Measurements from ENCODE around the gene PROZ. TPM values are rescaled to one million over a fixed set of nuclear protein-coding genes. Genes with fewer than 3 reads are reported as not detected.

The PROZ gene
- total RNA-seq, 2 experiments from 2014 or later = not detected

- ATAC-seq (ENCODE audit: poor library complexity) (no peak), DNase-seq (no peak)
- no peaks in the 10 kb centered on the region for H3K27me3 ChIP-seq (ENCODE audit: control insufficient read depth in 1 of 2, insufficient read depth in 2 of 2, low read length in 2 of 2)
- H3K4me1 Mint-ChIP-seq (ENCODE audit: low read depth) = peaks cover 22% of the 10 kb centered on the region
- no peak overlapping the region for H3K4me3 ChIP-seq (ENCODE audit: low read length)
- H3K36me3 Mint-ChIP-seq (ENCODE audit: low read depth) = peaks cover 34% of the 10 kb centered on the region
- ChIA-PET POLR2A (interaction anchor here (1.2 kb wide), 1 partner anchor 12 kb away, joined by 4 read pairs; no protein-coding TSS in a partner anchor), CTCF (no interaction called here)
- peak overlapping the region; percentile 20 for H3K27ac Mint-ChIP-seq
- no peak overlapping the region for H3K27ac ChIP-seq (ENCODE audit: low read depth in 1 of 2, low read length in 2 of 2)
- intact Hi-C loops (cut with DNase I, micrococcal nuclease) = no loop called here
- H3K27me3 Mint-ChIP-seq = no peaks in the 10 kb centered on the region
- peaks cover 4% of the 10 kb centered on the region for H3K9me3 Mint-ChIP-seq
- peaks cover 0 to 7% of the 10 kb centered on the region in 2 experiments for H3K9me3 ChIP-seq (ENCODE audit: control insufficient read depth in 1 of 2, insufficient read depth in 1 of 2, low read length in 2 of 2)
- peaks cover 27% of the 10 kb centered on the region for H3K36me3 ChIP-seq (ENCODE audit: insufficient read depth, low read length)
- TF ChIP-seq, protein P1, sequence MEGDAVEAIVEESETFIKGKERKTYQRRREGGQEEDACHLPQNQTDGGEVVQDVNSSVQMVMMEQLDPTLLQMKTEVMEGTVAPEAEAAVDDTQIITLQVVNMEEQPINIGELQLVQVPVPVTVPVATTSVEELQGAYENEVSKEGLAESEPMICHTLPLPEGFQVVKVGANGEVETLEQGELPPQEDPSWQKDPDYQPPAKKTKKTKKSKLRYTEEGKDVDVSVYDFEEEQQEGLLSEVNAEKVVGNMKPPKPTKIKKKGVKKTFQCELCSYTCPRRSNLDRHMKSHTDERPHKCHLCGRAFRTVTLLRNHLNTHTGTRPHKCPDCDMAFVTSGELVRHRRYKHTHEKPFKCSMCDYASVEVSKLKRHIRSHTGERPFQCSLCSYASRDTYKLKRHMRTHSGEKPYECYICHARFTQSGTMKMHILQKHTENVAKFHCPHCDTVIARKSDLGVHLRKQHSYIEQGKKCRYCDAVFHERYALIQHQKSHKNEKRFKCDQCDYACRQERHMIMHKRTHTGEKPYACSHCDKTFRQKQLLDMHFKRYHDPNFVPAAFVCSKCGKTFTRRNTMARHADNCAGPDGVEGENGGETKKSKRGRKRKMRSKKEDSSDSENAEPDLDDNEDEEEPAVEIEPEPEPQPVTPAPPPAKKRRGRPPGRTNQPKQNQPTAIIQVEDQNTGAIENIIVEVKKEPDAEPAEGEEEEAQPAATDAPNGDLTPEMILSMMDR (IDR thresholded peaks at IDR 0.05) = no peak
- H3K4me1 ChIP-seq (ENCODE audit: insufficient read depth, low read length) = peaks cover 22% of the 10 kb centered on the region
- no peak overlapping the region for H3K4me3 Mint-ChIP-seq
Observed at GRCh38 chr13:113168211-113168610, 9.8 kb downstream of the PROZ start.

GRCh38 chr13:113169277-113170272, 11.1 kb downstream of the PROZ start:
- peaks cover 4% of the 10 kb centered on the region for H3K9me3 Mint-ChIP-seq
- Histone ChIP-seq H3K9me3 (ENCODE audit: control insufficient read depth in 1 of 2, insufficient read depth in 1 of 2, low read length in 2 of 2) (peaks cover 0 to 4% of the 10 kb centered on the region in 2 experiments), H3K4me3 (ENCODE audit: low read length) (no peak overlapping the region), H3K27me3 (ENCODE audit: control insufficient read depth in 1 of 2, insufficient read depth in 2 of 2, low read length in 2 of 2) (no peaks in the 10 kb centered on the region), H3K27ac (ENCODE audit: low read depth in 1 of 2, low read length in 2 of 2) (no peak overlapping the region), H3K36me3 (ENCODE audit: insufficient read depth, low read length) (peaks cover 28% of the 10 kb centered on the region), H3K4me1 (ENCODE audit: insufficient read depth, low read length) (peaks cover 26% of the 10 kb centered on the region)
- H3K27ac Mint-ChIP-seq = no peak overlapping the region
- TF ChIP-seq, protein P1 (IDR thresholded peaks at IDR 0.05) = no peak
- peaks cover 13% of the 10 kb centered on the region for H3K4me1 Mint-ChIP-seq (ENCODE audit: low read depth)
- peaks cover 34% of the 10 kb centered on the region for H3K36me3 Mint-ChIP-seq (ENCODE audit: low read depth)
- POLR2A ChIA-PET = interaction anchor here (1.2 kb wide), 2 partner anchors 11 to 40 kb away, joined by 3 to 4 read pairs; partner anchors contain the start of gene CUL4A
- intact Hi-C loops (cut with DNase I, micrococcal nuclease) = no loop called here
- no peak for ATAC-seq (ENCODE audit: poor library complexity)
- DNase-seq = no peak
- CTCF ChIA-PET = no interaction called here
- no peak overlapping the region for H3K4me3 Mint-ChIP-seq
- H3K27me3 Mint-ChIP-seq = no peaks in the 10 kb centered on the region

- Mint-ChIP-seq H3K27me3 (no peaks in the 10 kb centered on the region), H3K4me3 (no peak overlapping the region), H3K9me3 (peaks cover 4% of the 10 kb centered on the region), H3K36me3 (ENCODE audit: low read depth) (peaks cover 40% of the 10 kb centered on the region), H3K4me1 (ENCODE audit: low read depth) (peaks cover 5% of the 10 kb centered on the region), H3K27ac (no peak overlapping the region)
- H3K27me3 ChIP-seq (ENCODE audit: control insufficient read depth in 1 of 2, insufficient read depth in 2 of 2, low read length in 2 of 2) = no peaks in the 10 kb centered on the region
- no peak overlapping the region for H3K4me3 ChIP-seq (ENCODE audit: low read length)
- H3K27ac ChIP-seq (ENCODE audit: low read depth in 1 of 2, low read length in 2 of 2) = no peak overlapping the region
- TF ChIP-seq, protein P1 (IDR thresholded peaks at IDR 0.05) = no peak
- DNase-seq (no peak), ATAC-seq (ENCODE audit: poor library complexity) (no peak)
- peaks cover 33% of the 10 kb centered on the region for H3K36me3 ChIP-seq (ENCODE audit: insufficient read depth, low read length)
- H3K4me1 ChIP-seq (ENCODE audit: insufficient read depth, low read length) = peaks cover 29% of the 10 kb centered on the region
- CTCF ChIA-PET = no interaction called here
- H3K9me3 ChIP-seq (ENCODE audit: control insufficient read depth in 1 of 2, insufficient read depth in 1 of 2, low read length in 2 of 2) = peaks cover 0 to 6% of the 10 kb centered on the region in 2 experiments
- intact Hi-C loops (cut with DNase I, micrococcal nuclease) = no loop called here
- POLR2A ChIA-PET = no interaction called here
Observed at GRCh38 chr13:113170511-113170910, 12.1 kb downstream of the PROZ start.
